ENCODE results near the gene CENPP.

DNA sequence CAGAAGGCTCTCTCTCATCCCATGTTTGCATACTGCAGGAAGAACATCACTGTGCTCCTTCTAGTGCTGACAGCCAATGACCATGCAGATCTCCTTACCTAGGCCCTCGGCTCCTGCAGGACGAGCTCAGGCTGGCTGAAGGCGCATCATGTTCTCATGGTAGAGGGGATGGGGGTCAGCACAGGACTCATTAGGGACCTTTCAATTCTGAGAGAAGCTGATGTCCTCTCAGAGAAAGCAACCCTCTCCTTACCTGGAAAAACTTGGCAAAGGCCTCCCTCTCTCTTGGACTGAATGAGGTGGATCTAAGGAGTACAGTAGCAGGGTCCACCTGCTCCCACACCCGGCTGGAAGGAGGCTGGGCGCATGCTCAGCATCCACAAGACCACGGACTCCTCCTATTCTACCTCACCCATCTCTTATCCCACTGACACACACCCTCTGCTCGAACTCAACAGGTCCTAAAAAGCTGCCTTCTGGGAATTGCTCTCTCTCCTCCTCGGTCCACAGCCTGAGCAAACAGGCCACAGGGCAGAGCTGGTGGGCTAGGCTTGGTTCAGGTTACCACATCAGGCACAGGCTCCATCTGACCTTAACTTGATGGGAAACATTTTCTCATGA is 341.3 kb downstream of the CENPP start:
- TF ChIP-seq, protein P1, sequence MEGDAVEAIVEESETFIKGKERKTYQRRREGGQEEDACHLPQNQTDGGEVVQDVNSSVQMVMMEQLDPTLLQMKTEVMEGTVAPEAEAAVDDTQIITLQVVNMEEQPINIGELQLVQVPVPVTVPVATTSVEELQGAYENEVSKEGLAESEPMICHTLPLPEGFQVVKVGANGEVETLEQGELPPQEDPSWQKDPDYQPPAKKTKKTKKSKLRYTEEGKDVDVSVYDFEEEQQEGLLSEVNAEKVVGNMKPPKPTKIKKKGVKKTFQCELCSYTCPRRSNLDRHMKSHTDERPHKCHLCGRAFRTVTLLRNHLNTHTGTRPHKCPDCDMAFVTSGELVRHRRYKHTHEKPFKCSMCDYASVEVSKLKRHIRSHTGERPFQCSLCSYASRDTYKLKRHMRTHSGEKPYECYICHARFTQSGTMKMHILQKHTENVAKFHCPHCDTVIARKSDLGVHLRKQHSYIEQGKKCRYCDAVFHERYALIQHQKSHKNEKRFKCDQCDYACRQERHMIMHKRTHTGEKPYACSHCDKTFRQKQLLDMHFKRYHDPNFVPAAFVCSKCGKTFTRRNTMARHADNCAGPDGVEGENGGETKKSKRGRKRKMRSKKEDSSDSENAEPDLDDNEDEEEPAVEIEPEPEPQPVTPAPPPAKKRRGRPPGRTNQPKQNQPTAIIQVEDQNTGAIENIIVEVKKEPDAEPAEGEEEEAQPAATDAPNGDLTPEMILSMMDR (IDR thresholded peaks at IDR 0.05), result no peak
- TF ChIP-seq POLR2A (IDR thresholded peaks at IDR 0.05), result no peak
